ENCODE measurements around the gene LAMC3.
"Not testable (repeated sequence)": the region's sequence is repeated elsewhere in the genome, so short reads cannot be mapped to it uniquely, and the experiment has no call there.

Gene LAMC3

DNA sequence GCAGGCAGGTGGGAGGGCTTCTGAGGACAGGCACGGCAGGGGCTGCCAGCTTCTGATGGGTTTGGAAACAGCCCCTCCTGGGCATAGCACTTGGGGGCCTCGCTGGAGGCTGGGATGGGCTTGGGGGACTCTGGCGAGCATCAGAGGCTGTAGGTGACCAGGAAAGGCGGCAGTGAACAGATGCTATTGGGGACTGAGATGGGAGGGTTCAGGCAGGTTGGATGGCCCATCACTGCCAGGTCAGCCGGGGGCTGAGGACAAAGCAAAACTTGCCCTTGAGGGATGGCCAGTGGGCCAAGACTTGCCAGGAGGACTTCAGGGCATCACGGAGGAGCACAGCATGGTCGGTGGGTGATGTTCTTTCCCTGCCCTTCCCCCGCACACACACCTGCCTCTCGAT is 94.0 kb downstream of the LAMC3 start:
- no peak overlapping the region for H3K9ac ChIP-seq (ENCODE audit: low read length)
- H3K4me3 ChIP-seq (ENCODE audit: low read length) = no peak overlapping the region

DNA sequence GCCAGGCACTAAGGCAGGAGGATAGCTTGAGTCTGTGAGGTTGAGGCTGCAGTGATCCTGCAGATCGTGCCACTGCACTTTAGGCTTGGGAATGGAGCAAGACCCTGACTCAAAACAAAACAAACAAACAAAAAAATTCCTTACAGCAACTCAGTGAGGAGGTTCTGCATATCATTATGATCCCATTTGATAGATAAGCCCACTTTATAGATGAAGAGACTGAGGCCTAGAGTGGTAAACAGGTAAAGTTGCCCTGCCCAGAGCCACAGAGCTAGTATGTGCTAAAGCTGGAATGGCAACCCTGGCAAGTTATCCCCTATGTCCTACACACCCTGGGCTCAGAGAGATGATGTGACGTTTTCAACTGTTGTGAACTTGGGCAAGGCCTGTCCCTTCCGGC is 94.6 kb downstream of the LAMC3 start:
- DNase-seq (ENCODE audit: low read depth) = no peak
- H3K4me1 ChIP-seq (ENCODE audit: control insufficient read depth, insufficient read depth, low read length) = no peaks in the 10 kb centered on the region
- no peak overlapping the region for H3K9ac ChIP-seq (ENCODE audit: low read length)
- H3K27me3 ChIP-seq (replicated peaks; ENCODE audit: control insufficient read depth, insufficient read depth, low read length) = peaks cover 32% of the 10 kb centered on the region
- H3K4me3 ChIP-seq (ENCODE audit: low read length) = no peak overlapping the region
- H3K36me3 ChIP-seq (ENCODE audit: control insufficient read depth, insufficient read depth, low read length, severe bottlenecking) = no peaks in the 10 kb centered on the region
- no peaks in the 10 kb centered on the region for H3K9me3 ChIP-seq (ENCODE audit: control insufficient read depth, low read length)

More for the DNA sequence above, 94.0 kb downstream of the LAMC3 start:
- Histone ChIP-seq H3K36me3 (ENCODE audit: control insufficient read depth, insufficient read depth, low read length, severe bottlenecking) (no peaks in the 10 kb centered on the region), H3K27me3 (replicated peaks; ENCODE audit: control insufficient read depth, insufficient read depth, low read length) (peaks cover 37% of the 10 kb centered on the region), H3K4me1 (ENCODE audit: control insufficient read depth, insufficient read depth, low read length) (no peaks in the 10 kb centered on the region), H3K9me3 (ENCODE audit: control insufficient read depth, low read length) (no peaks in the 10 kb centered on the region)
- no peak for DNase-seq (ENCODE audit: low read depth)

DNA sequence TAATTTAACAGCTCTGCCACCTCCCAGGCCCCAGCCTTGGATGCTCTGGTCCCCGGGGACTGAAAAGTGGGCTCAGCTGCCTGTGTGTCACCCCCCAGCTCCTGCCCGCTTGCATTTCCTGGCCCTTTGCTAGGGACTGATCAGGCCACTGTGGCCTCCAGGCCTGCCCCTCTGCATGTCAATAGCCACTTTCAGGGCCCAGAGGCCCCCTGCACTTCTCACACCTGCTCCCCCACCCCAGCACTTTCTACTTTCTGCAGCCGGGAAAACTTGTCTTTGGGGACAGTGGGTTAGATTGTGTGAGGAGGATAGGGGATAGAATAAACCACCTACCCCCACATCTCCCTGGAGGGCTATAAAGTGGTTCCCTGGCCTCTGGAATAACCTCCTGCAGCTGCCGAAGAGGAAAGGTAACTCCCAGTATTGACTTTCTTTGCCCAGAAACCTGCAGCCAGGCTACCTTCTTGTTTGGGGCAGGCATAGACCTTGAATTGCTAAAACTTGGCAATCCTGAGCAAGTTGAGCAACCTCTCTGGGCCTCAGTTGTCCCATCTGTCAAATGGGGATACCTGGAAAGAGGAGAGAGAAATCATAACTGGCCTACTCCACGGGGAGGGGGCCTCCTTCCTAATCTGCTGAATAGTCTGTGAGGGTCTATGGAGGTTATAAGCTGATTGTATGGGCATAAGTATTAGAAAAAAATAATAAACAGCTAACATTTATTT is 95.2 kb downstream of the LAMC3 start:
- peaks cover 25% of the 10 kb centered on the region for H3K27me3 ChIP-seq (replicated peaks; ENCODE audit: control insufficient read depth, insufficient read depth, low read length)
- H3K9me3 ChIP-seq (ENCODE audit: control insufficient read depth, low read length) = no peaks in the 10 kb centered on the region
- H3K4me1 ChIP-seq (ENCODE audit: control insufficient read depth, insufficient read depth, low read length) = no peaks in the 10 kb centered on the region
- H3K36me3 ChIP-seq (ENCODE audit: control insufficient read depth, insufficient read depth, low read length, severe bottlenecking) = no peaks in the 10 kb centered on the region
- no peak for DNase-seq (ENCODE audit: low read depth)
- H3K9ac ChIP-seq (ENCODE audit: low read length) = no peak overlapping the region
- H3K4me3 ChIP-seq (ENCODE audit: low read length) = no peak overlapping the region

DNA sequence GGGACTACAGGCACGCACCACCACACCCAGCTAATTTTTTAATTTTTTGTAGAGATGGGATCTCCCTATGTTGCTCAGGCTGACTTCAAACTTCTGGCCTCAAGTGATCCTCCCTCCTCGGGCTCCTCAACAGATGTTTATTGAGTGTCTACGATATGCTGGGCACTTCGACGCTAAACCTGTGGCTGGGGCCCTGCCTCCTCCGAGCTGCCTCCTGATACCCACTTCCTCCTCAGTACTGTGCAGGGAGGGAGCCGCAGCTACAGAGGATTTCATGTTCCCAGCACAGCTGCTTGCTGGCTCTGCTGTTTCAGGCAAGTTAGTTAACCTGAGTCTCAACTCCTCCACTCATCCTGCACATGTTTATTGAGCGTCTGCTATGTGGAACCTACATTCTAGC is 97.0 kb downstream of the LAMC3 start:
- Histone ChIP-seq H3K27me3 (replicated peaks; ENCODE audit: control insufficient read depth, insufficient read depth, low read length) (peaks cover 23% of the 10 kb centered on the region), H3K4me3 (ENCODE audit: low read length) (no peak overlapping the region), H3K36me3 (ENCODE audit: control insufficient read depth, insufficient read depth, low read length, severe bottlenecking) (no peaks in the 10 kb centered on the region), H3K4me1 (ENCODE audit: control insufficient read depth, insufficient read depth, low read length) (no peaks in the 10 kb centered on the region), H3K9me3 (ENCODE audit: control insufficient read depth, low read length) (no peaks in the 10 kb centered on the region), H3K9ac (ENCODE audit: low read length) (no peak overlapping the region)
- no peak for DNase-seq (ENCODE audit: low read depth)

DNA sequence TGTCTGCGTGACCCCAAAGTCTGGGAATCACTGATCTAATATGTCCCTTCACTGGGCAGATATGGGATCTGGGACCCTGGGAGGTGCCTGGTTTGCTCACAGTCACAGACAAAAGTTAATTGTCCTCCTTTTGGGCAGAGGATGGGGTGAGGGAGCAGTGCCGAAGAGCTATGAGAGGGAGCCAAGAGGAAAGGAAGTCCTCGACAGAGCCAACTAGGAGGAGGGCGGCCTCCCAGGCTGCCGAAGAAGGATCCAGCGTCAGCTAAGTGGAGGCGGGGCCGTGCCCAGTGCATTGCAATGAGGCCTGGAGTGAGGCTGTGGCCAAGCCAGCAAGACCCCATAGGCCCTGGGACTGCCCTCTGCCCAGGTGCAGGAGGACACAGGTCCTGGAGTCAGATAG is 98.8 kb downstream of the LAMC3 start:
- no peak overlapping the region for H3K9ac ChIP-seq (ENCODE audit: low read length)
- peaks cover 34% of the 10 kb centered on the region for H3K27me3 ChIP-seq (replicated peaks; ENCODE audit: control insufficient read depth, insufficient read depth, low read length)
- no peaks in the 10 kb centered on the region for H3K9me3 ChIP-seq (ENCODE audit: control insufficient read depth, low read length)
- DNase-seq (ENCODE audit: low read depth) = no peak
- no peaks in the 10 kb centered on the region for H3K36me3 ChIP-seq (ENCODE audit: control insufficient read depth, insufficient read depth, low read length, severe bottlenecking)
- H3K4me1 ChIP-seq (ENCODE audit: control insufficient read depth, insufficient read depth, low read length) = no peaks in the 10 kb centered on the region
- H3K4me3 ChIP-seq (ENCODE audit: low read length) = no peak overlapping the region

DNA sequence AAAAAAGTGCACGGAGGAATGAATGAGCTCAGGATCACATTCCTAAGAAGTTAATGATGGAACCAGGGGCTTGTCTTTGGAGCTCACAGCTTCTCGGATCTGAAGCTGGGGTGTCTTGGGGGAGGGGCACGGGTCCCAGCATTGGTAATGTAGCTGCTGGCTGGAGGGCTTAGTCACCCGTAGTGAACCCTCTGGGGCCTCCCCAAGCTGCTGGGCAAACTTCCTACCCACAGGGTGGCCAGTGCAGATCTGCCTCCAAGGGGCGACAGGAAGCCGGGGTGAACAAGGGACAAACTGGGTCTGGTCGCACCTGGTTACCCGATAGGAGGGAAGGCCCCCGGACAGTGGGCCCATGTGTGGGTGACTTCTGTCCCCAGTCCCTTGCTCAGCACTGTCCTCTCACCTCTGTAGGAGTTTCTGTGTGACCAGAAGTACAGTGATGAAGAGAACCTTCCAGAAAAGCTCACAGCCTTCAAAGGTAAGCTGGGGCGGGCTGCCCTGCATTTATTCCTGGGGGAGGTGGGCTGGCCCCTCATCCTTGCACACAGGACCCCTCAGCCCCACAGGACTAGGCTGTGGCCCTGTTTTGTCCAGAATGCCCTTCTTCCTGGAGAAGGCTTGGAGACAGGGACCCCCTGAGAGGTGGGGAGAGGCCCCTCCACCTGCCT is 102.3 kb downstream of the LAMC3 start:
- Histone ChIP-seq H3K9ac (ENCODE audit: low read length) (no peak overlapping the region), H3K4me3 (ENCODE audit: low read length) (no peak overlapping the region), H3K9me3 (ENCODE audit: control insufficient read depth, low read length) (no peaks in the 10 kb centered on the region), H3K36me3 (ENCODE audit: control insufficient read depth, insufficient read depth, low read length, severe bottlenecking) (no peaks in the 10 kb centered on the region), H3K27me3 (replicated peaks; ENCODE audit: control insufficient read depth, insufficient read depth, low read length) (peaks cover 24% of the 10 kb centered on the region), H3K4me1 (ENCODE audit: control insufficient read depth, insufficient read depth, low read length) (no peaks in the 10 kb centered on the region)
- peak; percentile 9 for DNase-seq (ENCODE audit: low read depth)

DNA sequence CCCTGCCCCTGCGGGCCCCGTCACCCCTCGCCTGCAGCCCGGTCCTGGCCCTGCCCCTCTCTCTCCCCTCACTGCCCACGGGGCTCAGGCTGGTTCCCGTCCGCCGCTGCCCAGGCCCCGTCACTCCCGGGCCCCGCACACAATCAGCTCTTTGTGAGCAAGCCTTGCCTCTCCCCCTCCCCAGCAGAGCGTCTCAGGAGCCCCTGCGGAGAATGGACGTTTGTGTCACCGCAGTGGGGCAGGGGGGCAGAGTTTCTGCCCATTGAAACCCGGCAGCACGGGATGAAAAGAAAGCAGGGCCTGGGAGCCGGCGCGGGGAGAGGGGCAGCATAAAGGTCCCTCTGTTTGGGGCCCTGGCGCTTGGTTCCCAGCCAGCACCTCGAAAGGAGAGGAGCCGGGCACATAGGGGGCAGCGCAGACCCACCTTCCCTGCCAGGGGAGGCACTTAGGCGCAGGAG is 102.9 kb downstream of the LAMC3 start:
- DNase-seq (ENCODE audit: low read depth) = no peak
- H3K27me3 ChIP-seq (replicated peaks; ENCODE audit: control insufficient read depth, insufficient read depth, low read length) = peaks cover 24% of the 10 kb centered on the region
- no peak overlapping the region for H3K9ac ChIP-seq (ENCODE audit: low read length)
- H3K36me3 ChIP-seq (ENCODE audit: control insufficient read depth, insufficient read depth, low read length, severe bottlenecking) = no peaks in the 10 kb centered on the region
- no peaks in the 10 kb centered on the region for H3K4me1 ChIP-seq (ENCODE audit: control insufficient read depth, insufficient read depth, low read length)
- H3K4me3 ChIP-seq (ENCODE audit: low read length) = no peak overlapping the region
- H3K9me3 ChIP-seq (ENCODE audit: control insufficient read depth, low read length) = no peaks in the 10 kb centered on the region

DNA sequence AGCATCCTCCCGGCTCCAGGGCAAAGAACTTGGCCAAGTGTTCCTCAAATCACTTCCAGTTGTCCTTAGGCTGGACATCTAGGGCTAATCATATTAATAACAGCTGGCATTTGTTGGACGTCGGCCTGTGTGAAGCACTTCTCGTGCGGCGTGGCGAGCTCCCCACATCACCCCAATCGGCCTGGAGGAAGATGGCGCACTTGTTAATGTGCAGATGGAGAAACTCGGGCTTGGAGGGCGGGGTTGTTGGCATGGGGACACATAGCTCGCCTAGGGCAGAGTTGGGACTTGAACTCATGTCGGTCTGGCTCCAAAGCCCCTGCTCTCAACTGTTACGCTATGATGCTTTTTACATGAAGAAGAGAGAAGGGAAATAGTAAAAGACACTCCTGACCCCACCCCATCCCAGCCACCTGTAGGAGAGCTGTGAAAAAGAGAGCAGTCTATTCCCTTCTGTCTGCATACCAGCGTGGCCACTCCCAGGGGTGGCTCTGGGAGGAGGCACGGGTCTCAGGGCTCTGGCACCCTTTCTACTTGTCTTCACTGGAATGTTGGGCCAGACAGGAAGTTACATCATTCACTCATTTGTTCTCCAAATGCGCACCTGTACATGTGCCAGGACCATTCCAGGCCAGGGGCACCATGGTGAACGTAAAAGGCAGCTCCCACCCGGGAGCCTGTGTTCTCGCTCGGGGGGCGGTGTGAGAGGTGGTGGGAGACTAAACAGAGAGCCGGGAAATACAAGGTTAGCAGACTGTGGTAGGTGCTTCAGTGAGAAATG is 103.6 kb downstream of the LAMC3 start:
- H3K9me3 ChIP-seq (ENCODE audit: control insufficient read depth, low read length) = no peaks in the 10 kb centered on the region
- no peak for DNase-seq (ENCODE audit: low read depth)
- no peaks in the 10 kb centered on the region for H3K36me3 ChIP-seq (ENCODE audit: control insufficient read depth, insufficient read depth, low read length, severe bottlenecking)
- H3K9ac ChIP-seq (ENCODE audit: low read length) = no peak overlapping the region
- H3K4me3 ChIP-seq (ENCODE audit: low read length) = no peak overlapping the region
- H3K4me1 ChIP-seq (ENCODE audit: control insufficient read depth, insufficient read depth, low read length) = no peaks in the 10 kb centered on the region
- H3K27me3 ChIP-seq (replicated peaks; ENCODE audit: control insufficient read depth, insufficient read depth, low read length) = peaks cover 26% of the 10 kb centered on the region

DNA sequence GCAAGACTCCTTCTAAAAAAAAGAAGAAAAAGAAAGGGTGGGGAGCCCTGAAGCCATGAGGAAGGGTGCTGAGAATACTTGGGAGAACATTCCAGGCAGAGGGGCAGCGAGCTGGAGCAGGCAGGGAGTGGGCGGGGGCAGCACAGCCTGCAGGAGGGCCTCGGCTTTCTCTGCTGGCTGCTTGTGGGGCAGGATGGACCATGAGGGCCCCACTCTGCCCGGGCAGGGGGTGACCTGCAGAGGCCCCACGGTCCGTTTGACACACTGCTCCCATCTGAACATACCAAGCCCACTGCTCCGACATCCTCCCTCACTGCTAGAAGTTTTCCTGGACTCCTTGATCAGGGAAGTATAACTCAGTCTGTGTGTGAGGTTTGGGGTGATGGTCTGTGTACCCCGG is 104.7 kb downstream of the LAMC3 start:
- DNase-seq (ENCODE audit: low read depth) = no peak
- H3K9ac ChIP-seq (ENCODE audit: low read length) = no peak overlapping the region
- peaks cover 25% of the 10 kb centered on the region for H3K27me3 ChIP-seq (replicated peaks; ENCODE audit: control insufficient read depth, insufficient read depth, low read length)
- no peaks in the 10 kb centered on the region for H3K9me3 ChIP-seq (ENCODE audit: control insufficient read depth, low read length)
- no peaks in the 10 kb centered on the region for H3K4me1 ChIP-seq (ENCODE audit: control insufficient read depth, insufficient read depth, low read length)
- H3K4me3 ChIP-seq (ENCODE audit: low read length) = no peak overlapping the region
- H3K36me3 ChIP-seq (ENCODE audit: control insufficient read depth, insufficient read depth, low read length, severe bottlenecking) = no peaks in the 10 kb centered on the region

DNA sequence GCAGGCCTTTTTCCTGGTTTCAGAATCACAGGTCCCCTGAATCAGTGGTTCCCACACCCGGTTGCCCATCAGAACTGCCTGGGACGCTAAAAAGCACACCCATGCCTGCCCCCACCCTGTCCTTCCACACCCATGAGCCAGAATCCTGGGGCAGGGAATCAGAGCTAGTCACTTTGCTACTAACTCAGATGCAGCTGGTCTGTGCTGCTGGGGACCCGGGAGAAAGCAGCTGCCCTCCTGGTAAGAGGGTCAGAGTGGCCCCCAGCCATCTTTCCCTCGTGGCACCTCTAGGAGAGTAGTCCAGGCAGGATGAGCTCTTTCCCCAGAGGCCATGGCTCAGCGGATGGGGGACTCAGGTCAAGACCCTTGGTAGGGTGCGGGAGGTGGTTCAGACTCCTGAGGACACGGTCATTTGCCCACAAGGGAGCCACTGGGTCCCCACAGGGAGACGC is 105.1 kb downstream of the LAMC3 start:
- H3K9ac ChIP-seq (ENCODE audit: low read length) = no peak overlapping the region
- H3K36me3 ChIP-seq (ENCODE audit: control insufficient read depth, insufficient read depth, low read length, severe bottlenecking) = no peaks in the 10 kb centered on the region
- H3K4me1 ChIP-seq (ENCODE audit: control insufficient read depth, insufficient read depth, low read length) = no peaks in the 10 kb centered on the region
- DNase-seq (ENCODE audit: low read depth) = no peak
- H3K9me3 ChIP-seq (ENCODE audit: control insufficient read depth, low read length) = no peaks in the 10 kb centered on the region
- H3K27me3 ChIP-seq (replicated peaks; ENCODE audit: control insufficient read depth, insufficient read depth, low read length) = peaks cover 25% of the 10 kb centered on the region
- no peak overlapping the region for H3K4me3 ChIP-seq (ENCODE audit: low read length)

DNA sequence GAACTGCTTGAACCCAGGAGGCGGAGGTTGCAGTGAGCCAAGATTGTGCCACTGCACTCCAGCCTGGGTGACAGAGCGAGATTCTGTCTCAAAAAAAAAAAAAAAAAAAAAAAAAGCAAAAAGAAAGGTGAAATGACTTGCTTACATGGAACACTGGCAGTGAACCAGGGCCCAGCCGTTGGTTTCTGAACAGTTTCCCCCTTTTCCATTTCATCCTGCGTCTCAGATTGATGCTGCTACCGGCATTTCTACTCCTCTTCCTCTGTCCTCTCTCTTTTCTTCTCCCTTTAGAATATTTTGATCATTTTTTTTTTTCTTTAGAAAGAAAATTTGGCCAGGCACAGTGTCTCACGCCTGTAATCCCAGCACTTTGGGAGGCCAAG is 106.4 kb downstream of the LAMC3 start:
- not testable (repeated sequence) for H3K9ac ChIP-seq (ENCODE audit: low read length); H3K36me3 ChIP-seq (ENCODE audit: control insufficient read depth, insufficient read depth, low read length, severe bottlenecking); DNase-seq (ENCODE audit: low read depth); H3K9me3 ChIP-seq (ENCODE audit: control insufficient read depth, low read length); H3K4me1 ChIP-seq (ENCODE audit: control insufficient read depth, insufficient read depth, low read length); H3K4me3 ChIP-seq (ENCODE audit: low read length)
- peaks cover 26% of the 10 kb centered on the region for H3K27me3 ChIP-seq (replicated peaks; ENCODE audit: control insufficient read depth, insufficient read depth, low read length)
